HG02798 (cell line): ENCODE measurements around the gene COX7A1.

Experiments used
- ATAC-seq: cut with Tn5 transposase; IDR thresholded peaks from one replicate; pipeline ENCODE4 v1.9.1; 2021; ENCODE audit warnings: mild to moderate bottlenecking; ENCODE audit not compliant: unreplicated experiment, poor library complexity

The COX7A1 gene

DNA sequence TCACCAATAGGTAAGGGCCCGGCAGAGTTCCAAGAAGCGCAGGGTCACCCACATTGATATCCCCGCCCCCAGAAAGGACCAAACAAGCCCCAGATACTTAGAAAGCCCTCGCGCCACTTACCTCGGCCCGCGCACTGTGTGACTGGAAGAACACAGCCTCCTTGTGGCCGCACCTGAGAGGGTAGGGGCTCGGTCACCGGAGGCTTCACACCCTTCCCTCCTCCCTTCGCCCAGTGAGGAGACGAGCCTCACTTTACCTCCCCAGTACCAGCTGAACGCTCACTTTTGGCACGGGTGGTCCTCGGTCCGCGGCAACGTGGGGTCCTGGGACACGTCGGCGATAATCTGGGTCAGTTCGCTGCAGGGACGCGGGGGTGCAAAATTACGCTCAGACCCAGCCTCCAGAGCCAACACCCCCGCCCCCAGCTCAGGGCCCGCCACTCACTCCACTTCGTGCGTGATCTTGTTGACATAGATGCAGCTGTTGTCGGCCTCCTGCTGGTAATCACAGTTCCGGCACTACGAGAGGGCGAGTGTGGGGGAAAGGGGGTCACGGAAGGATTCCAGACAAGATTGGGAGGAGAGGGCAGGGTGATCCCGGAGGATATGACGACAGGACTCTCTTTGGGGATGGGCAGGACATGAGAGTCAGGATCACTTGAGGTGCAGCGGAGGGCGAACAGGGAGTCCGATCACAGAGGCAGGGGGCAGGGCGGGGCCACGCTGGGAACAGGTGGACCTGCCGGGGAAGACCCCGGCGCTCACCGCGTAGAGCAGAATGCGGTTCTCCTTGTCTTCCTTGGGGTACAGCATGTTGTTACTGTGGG lies 38.1 kb downstream of the COX7A1 start:
- ATAC-seq = peak; percentile 0

DNA sequence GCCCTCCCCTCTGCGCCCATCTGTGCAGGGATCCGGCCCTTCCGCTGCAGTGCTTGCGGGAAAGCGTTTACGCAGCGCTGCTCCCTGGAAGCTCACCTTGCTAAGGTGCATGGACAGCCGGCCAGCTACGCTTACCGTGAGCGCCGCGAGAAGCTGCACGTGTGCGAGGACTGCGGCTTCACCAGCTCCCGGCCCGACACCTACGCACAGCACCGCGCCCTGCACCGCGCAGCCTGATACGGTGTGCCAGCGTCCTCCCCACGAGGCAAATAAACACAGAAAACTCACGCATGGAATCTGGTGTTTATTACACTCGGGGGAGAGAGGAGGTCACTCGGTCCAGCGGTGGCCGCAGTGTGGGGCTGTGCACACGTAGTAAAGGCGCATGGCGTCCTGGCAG lies 38.8 kb downstream of the COX7A1 start:
- ATAC-seq = no peak

DNA sequence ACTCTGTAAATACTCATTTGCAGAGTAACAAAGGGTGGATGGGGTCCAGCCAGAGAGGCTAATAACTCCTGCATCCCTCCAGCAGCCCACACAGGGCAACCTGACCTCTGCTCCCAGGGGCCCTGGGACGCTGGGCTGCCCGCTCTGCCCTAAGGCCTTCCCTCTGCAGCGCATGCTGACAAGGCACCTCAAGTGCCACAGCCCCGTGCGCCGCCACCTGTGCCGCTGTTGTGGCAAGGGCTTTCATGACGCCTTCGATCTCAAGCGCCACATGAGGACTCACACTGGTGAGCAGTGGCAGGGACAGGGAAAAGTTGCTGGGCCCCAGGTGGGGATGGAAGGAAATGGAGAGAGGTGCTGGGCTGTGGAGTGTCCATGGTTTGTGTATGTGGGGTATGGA lies 39.6 kb downstream of the COX7A1 start:
- ATAC-seq = no peak

DNA sequence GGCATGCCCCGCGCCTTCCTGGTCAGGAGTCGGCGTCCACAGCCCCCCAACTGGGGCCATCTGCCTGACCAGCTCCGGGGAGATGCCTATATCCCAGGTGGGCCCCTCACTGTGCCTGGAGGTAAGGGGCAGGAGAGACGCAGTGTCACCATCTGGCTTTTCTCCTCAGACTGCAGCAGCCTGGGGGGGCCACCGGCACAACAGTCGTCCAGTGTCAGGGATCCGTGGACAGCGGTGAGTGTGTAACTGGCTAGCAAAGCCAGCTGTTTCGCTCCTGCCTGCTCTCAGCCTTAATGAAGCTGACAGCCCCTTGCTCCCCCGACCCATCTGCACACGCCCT lies 41.1 kb downstream of the COX7A1 start:
- no peak for ATAC-seq

DNA sequence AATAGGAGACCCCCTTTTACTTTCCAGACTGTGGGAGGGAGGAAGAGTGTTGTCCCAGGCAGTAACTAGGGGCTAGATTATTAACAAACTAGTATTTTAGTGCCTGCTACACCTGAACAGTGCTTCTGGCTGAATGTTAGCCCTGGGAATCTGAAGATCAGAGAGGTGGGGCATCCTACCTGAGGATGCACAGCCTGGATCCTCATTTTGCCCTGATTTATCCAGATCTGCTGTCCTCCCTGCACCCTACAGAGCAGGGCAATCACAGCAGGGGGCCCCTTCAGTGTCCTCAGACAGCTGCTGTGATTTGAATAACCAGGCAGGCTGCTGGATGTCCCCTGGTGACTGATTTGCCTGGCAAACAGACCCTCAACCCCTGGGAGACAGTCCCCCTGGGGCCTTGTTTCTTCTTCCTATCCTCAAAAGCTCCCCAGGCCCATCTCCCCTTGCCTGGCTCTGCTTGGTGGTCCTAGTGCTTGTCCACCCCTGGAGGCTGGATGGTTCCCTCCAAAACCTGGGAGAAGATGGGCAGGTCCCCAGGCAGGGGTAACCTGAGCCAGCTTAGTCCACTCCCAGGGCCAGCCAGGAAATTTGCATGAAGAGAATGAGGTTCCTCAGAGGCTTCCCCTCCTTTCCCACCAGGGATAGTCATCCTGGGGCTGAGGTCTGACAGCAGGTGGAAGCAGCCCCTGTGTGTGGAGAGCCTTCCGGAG lies 41.6 kb downstream of the COX7A1 start, which contains the start of gene OVOL3:
OVOL3 (plus strand) TSS at position 657 of the 713 bp plus-strand sequence. CDS start 60 bp downstream, outside the sequence.
- no peak for ATAC-seq

DNA sequence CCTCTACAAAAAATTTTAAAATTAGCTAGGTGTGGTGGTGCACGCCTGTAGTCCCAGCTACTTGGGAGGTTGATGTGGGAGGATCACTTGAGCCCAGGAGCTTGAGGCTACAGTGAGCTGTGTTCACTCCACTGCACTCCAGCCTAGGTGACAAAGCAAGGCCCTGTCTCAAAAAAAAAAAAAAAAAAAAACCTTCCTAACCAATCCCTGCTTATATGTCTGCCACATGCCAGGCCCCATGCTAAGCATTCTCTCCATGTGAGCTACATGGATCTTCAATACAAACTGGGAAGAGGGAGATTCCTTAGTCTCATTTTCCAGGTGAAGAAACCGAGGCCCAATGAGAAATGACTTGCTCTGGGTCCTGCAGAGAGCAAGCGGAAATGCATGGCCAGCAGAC lies 43.6 kb downstream of the COX7A1 start:
- no peak for ATAC-seq

DNA sequence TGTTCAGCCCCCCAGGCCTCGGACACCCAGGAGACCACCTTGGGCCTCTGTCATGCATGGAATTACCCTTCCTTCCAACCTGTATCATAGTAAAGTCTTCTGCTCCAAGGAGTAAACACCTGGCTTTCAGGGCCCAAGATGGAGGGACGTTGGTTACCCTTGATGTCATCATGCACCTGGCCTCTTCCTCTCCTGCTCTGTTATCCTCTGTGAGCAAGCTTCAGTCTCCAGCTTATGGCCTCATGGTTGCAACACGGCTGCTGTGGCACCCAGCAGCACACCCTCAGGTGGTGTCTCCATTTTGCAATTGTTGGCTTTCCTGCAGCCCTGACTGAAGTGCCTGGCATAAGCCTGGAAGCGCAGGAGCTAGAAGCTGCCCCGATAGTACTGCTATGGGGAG lies 45.3 kb downstream of the COX7A1 start:
- no peak for ATAC-seq

DNA sequence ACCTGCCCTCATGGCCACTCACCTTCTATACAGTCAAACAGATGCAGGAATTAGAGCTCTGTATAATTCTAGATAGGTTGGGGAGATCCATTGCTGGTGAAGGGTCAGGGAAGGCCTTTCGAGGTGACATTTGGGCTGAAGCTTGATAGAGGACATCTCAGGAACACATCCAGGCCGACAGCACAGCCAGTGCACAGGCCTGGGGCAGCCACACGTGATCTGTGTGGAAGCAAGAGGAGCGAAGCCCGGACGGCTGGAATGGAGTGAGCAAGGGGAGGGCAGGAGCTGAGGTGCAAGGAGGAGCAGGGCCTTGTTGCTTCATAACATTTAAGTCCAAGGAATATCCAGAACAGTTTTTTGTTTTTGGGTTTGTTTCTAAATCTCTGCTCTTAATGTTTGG lies 45.8 kb downstream of the COX7A1 start:
- ATAC-seq = no peak

DNA sequence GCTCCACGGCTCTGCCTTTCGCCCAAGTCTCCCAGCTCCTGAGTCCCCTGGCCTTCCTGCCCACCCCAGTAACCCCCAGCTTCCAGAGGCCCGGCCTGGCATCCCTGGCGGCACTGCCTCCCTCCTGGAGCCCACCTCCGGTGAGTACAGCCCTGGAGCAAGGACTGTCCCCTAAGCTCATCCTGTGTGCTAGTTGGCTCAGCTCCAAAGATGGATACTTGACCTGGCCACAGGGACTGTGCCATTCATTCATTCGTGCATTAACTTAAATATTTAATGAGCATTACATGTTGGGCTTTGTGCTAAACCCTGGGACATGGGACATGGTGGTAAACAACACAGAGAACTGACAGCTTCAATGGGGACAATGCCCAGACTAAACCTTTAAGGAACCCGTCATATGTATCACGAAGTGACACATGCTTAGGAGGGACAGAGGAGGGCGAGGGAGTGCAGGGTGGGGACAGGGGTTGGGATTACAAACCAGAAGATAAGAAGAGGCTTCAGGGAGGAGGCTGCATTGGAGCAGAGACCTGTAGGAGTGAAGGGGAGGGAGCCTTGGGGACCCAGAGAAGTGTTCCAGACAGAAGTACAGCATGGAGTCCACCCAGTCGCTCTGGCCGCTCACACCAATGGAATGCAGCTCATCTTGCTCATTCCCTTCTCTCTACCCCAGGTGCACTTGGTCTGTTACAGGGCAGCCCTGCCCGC lies 48.2 kb downstream of the COX7A1 start:
- ATAC-seq = no peak

DNA sequence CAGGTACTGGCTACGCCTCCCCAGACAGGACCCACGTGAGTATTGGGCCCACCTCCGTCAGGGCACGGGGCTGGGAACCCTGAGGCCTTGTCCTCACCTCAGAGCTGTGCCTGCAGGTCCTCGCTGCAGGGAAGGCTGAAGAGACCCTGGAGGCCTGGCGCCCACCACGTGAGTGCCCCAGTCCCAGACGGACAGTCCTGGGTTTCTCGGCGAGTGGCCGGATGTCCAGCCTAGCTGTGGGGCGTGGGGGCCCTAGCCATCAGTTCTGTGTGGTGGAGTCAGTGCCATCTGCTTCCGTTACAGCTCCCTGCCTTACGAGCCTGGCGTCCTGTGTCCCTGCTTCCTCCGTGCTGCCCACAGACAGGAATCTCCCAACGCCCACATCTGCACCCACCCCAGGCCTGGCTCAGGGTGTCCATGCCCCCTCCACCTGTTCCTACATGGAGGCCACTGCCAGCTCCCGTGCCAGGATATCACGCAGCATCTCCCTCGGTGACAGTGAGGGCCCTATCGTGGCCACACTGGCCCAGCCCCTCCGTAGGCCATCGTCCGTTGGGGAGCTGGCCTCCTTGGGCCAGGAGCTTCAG lies 49.1 kb downstream of the COX7A1 start:
- no peak for ATAC-seq

DNA sequence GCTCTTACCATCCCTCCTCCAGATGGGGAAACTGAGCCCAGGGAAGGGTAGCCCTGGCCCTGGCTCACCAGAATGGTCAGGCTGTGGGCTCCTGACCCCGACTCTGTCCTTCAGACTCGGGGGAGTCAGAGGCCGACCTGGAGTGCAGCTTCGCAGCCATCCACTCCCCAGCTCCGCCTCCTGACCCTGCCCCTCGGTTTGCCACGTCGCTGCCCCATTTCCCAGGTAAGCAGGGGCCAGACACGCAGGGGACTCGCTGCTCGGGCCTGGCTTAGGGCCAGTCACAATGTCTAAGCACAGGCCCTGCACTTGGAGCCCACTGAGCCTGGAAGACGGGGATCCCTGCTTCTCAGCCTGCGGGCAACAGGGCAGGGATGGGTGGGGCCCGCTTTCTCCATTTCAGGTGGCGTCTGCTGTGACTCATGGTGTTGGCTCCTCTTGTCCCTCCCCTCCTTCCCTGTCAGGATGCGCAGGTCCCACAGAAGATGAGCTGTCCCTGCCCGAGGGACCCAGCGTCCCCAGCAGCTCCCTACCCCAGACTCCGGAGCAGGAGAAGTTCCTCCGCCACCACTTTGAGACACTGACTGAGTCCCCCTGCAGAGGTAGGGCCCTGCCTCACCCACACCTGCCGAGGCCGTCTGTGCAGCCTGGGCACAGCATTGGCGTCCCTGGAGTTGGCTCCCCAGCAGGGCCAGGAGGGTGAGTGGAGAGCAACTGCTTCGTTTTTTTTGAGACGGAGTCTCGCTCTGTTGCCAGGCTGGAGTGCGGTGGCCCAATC lies 50.5 kb downstream of the COX7A1 start:
- no peak for ATAC-seq
